ENCODE data around the gene C2orf92.

GRCh38 chr2:97675430-97676113 lies 6.1 kb downstream of the C2orf92 start:
- TF ChIP-seq, protein P1, sequence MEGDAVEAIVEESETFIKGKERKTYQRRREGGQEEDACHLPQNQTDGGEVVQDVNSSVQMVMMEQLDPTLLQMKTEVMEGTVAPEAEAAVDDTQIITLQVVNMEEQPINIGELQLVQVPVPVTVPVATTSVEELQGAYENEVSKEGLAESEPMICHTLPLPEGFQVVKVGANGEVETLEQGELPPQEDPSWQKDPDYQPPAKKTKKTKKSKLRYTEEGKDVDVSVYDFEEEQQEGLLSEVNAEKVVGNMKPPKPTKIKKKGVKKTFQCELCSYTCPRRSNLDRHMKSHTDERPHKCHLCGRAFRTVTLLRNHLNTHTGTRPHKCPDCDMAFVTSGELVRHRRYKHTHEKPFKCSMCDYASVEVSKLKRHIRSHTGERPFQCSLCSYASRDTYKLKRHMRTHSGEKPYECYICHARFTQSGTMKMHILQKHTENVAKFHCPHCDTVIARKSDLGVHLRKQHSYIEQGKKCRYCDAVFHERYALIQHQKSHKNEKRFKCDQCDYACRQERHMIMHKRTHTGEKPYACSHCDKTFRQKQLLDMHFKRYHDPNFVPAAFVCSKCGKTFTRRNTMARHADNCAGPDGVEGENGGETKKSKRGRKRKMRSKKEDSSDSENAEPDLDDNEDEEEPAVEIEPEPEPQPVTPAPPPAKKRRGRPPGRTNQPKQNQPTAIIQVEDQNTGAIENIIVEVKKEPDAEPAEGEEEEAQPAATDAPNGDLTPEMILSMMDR (IDR thresholded peaks at IDR 0.05; ENCODE audit: borderline replicate concordance, extremely low read depth, low read length, poor library complexity, severe bottlenecking) = no peak
- TF ChIP-seq EZH2 (IDR thresholded peaks at IDR 0.05; ENCODE audit: borderline replicate concordance, low read depth, low read length, severe bottlenecking) = no peak

All from DND-41 (cell line).